TTC549 (cell line): ENCODE results near the gene SEMA7A.
A peak's percentile ranks its signal among the peaks of the same experiment; 100 is the strongest.

Experiments used
- FAIRE-seq: peaks from 2 replicates; lab custom pipeline; 2012; peaks lifted over from hg19 to GRCh38; lab: Jason Lieb, UNC

SEMA7A gene

DNA sequence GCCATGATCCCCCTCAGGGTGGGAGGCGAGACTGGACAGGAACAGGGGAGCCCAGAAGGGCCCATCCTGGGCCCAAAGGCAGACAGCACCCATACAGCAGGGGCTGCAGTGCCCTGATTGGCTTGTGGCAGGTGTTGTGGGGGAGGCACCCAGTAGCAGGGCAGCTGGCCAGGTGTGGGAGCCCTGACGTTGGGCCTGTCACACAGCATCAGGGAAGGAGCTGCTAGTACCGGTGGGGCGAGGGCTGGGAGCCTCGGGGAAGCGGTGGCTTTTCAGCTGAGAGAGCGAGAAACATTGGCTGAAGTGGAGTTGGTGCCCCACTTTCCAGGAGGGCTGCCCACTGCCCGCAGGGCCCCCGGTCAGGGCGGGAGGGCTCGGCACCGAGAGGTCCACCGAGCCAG lies 46.6 kb downstream of the SEMA7A start:
- no peak for FAIRE-seq

DNA sequence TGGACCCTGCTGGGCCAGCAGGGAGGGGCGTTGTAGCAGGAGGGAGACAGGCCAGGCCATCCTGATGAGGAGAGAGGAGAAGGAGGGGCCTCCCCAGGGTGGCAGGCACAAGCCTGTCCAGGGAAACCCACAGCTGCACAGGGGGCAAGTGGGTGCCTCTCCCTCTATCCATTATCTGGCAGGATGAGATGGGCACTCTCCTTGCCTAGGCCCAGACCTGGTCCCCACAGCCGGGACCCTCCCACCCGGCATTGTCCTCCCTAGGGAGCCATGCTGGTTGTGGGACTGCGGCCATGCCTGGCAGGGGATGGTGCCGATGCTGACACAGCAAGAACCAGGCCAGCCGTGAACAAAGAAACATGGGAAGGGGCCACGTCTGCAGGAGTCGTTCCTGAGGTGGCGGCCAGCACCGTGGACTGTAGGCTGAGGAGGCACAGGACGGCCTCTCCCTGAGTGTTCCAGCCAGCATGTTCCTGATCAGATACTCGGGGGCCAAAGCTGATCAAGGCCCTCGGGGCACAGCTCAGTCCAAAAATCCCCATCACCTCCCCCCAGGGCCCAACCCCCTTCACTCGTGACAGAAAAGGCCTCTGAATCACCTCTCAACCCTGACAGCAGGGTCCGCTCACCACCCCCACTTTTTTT lies 47.1 kb downstream of the SEMA7A start:
- FAIRE-seq: no peak

DNA sequence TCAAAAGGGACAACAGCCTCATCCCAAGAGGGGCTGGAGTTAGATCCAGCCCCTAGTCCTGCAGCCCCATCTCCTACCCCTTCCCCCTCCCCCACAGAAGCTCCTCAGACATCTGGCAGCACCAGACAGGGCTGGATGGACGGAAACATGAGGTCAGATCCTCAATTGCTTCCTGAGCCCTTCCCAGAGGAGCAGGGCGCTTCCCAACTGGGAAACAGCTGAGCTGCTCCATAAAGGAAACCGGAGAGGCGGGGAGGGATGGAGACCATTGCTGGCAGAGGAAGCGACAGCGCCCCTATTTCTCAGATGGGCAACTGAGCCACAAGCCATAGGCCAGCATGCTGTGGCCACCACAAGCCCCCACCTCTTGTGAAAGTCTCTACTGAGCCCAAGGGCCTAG lies 48.0 kb downstream of the SEMA7A start:
- FAIRE-seq: no peak

DNA sequence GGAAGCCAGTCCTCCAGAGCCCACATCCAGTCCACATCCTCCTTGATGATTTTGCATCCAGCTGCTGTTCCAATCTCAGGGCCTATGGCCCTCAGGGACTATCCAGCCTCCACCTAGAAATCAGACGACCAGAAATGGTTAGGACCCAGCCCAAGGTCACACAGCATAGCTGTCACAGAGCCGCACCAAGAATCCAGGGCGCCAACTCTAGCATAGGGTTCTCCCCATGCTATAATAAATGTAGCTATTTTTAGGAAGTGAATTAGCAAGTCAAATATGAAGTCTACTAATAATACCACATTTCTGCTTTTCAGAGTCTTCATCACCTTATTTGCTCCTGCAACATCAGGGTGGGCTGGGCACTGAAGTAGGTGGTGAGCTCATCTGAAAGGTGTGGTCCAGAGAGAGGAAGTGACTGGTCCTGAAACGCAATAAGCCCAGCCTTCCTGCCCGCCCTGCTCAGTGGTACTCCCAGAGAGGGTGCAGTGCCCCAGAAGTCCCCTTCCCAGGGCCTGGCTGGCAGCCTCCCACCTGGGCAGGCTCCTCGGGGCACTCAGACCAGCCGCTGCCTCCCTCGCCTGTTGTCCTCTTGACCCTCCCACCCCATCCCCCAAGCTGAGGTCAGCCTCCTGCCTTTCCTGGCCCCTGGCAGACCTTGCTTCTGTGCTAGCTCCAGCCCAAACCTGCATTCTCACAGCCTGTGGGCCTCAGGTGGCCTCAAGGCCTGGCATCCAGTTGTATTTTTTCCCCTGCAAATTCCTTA lies 48.7 kb downstream of the SEMA7A start:
- FAIRE-seq: no peak

DNA sequence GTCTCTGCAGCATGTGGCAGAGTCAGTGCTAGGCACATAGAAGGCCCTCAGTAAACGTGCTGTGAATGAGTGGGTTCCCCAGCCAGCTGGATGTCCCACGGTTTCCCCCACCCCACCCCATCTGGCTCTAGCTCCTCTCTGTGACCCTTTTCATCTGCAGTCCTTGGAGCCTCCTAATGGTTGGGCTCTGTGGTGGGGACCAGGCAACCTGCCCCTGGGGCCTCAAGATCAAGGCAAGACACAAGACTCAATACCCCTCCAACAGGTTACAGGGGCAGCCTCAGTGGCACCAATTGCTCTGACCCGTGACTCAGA lies 49.2 kb downstream of the SEMA7A start:
- no peak for FAIRE-seq

DNA sequence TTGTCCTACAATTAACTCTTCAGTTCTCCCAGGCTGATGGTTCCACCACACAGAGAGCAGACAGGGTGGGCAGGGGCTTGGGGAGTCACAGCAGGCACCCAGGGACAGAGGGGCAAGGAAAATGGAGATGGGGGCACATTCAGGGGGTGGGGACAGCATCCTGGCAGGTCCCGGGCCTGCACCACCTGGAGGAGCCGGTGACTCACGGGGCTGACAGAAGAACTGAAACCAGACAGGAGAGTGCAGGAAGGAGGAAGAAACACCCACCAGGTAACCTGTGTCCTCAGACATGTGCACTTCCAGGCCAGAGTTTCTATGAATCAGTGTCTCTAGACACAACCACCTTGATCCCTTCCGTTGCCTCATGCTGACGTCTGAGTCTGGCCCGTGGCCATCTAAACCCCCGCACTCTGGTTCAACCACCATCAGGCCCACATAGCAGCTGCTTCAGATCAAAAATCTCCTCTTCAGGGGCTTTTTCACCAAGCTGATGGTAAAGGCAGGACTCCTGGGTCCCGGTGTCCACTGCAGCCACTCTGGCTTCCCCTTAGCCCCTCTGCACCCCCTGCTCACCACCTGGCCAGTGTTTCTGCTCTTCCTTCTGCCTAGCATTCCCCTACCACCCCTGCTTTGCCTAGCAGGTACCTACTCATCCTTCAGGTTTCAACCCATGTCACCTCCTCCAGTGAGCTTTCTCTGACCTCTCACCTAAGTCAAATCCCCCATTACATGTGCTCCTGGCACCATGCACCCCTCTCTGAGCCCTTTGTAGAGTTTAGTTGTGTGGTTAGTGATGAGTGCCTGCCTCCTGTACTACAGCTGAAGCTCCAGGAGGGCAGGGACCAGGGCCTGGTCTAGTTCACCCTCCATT lies 49.8 kb downstream of the SEMA7A start:
- no peak for FAIRE-seq

DNA sequence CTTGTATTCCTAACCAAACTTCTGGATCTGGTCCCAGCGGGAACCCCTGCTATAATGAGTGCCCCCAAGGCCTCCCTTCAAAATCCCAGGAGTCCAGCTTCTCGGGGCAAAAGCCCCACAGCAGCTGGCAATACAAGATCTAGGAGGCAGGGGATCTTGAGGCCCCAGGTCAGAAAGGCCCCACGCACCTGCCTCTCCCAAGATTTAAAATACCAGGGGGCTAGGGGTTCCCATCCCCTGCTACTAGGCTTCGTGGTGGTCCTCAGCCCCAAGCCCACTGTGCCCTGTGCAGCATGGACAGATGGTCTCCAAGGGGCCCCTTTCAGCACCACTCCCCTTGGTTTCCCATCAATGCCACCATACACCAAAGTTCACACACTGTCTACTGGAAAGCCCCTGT lies 50.5 kb downstream of the SEMA7A start:
- FAIRE-seq: no peak

DNA sequence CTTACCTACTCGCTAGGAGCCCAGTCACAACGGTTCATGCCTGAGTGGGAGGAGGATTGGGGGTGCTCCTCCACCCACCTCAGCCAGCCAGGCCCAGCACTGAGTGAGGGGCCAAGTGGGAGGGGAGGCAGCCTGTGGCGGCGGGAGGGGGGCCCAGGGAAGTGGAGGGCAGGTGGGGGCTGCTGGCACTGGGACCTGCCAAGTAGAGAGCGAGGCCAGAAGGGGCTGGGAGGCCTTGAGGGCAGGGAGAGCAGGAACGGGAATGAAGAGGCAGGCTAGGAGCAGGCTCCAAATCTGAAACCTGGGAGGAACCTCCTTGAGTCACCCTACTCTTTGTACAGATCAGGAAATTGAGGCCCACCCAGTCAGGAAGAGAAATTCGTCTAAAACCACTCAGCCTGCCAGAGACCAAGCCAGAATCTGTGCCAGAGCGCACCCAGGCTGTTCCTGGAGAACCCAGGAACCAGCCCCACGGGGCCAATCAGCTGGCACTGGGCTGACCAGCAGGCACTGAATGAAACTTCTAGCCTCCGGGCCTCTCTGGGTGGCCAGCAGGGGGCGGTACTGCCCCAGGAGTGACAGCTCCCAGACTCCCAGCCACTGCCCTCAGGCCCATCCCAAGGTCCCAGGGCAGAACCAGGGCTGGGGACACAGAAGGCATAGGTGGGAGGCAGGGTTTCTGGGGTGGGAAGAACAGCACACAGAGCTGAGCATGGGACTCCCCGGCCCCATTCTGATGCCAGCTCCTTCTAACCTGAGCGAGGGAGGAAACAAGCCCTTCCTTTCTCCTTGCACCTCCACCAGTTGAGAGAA lies 51.5 kb downstream of the SEMA7A start:
- no peak for FAIRE-seq

DNA sequence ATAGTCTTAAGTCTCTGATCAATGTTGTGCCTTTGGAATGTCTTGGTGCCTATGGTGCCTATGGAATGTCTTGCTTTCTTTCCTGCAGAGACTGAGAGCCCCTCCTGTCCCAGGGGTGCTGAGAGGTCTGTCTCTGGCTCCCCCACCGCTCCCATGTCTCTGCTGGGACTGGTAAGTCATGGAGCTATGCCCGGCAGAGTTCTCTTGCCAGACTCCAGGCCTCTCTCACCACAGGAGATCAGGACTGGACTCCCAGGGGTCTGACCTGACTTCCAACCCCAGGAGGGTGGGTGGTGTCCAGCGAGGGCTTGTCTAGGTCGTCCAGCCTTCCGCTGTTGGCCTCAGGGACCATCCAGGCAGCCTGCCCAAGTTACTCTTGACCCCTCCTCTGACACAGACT lies 52.3 kb downstream of the SEMA7A start:
- no peak for FAIRE-seq

DNA sequence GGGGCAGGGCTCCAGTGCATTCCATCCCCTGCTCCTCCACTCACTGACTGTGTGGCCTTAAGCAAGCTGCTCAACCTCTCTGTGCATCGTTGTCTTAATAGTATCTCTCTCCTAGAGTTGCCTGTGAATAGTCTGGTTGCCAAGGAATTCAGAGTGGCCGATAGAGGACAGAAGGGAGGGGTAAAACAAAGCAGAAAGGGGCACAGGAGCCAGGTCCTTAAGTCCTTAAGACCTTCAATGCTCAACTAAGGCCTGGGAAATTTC lies 52.6 kb downstream of the SEMA7A start:
- no peak for FAIRE-seq

DNA sequence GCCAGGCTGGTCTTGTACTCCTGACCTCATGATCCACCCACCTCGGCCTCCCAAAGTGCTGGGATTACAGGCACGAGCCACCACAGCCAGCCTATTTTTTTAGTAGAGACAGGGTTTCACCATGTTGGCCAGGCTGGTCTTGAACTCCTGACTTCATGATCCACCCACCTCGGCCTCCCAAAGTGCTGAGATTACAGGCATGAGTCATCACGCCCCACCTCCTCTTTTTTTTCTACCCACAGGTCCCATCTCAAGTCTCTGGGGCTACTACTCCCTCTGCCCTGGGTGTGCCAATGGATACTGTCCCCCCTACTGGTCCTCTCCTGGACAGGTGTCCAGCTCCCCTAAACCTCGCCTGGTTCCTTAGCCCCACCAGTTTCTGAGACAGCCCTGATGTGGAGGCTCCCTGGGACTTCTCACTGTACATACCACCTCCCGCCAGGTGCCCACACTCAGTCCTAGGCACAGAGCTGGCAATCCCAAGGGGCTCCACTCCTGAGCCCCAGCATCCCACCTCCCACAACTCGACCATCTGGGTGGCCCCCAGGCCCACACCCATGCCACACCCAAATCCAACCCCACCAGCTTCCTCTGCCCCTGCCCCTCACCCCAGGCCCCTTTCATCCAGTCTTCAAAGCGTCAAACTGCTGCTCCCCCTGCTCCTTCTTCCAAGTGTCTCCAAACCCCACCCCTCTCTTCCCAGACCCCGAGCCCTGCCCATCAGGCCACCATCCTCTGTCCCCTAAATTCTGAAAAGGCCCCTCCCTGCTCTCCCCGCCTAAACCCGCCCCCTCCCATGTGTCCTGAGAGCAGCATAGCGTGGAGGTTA lies 53.2 kb downstream of the SEMA7A start:
- no peak for FAIRE-seq

DNA sequence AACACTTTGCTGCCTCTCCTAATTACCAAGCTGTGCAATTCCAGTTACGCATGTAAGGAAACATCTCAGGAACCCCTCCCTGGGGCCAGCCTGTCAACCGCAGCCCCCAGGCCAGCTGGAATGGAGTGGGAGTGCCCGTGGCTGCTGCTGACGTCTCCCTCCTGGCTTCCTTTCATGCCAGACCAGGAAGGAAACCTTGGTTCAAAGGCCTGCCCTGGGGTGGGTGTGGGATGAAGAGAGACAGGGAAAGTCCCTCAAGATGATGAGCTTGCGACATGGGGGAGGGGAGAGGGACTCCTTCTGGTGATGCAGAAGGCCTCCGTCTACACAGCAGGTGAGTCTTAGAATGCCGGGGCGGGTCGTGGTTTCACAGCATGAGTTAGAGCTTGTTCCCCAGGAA lies 54.9 kb downstream of the SEMA7A start:
- no peak for FAIRE-seq

DNA sequence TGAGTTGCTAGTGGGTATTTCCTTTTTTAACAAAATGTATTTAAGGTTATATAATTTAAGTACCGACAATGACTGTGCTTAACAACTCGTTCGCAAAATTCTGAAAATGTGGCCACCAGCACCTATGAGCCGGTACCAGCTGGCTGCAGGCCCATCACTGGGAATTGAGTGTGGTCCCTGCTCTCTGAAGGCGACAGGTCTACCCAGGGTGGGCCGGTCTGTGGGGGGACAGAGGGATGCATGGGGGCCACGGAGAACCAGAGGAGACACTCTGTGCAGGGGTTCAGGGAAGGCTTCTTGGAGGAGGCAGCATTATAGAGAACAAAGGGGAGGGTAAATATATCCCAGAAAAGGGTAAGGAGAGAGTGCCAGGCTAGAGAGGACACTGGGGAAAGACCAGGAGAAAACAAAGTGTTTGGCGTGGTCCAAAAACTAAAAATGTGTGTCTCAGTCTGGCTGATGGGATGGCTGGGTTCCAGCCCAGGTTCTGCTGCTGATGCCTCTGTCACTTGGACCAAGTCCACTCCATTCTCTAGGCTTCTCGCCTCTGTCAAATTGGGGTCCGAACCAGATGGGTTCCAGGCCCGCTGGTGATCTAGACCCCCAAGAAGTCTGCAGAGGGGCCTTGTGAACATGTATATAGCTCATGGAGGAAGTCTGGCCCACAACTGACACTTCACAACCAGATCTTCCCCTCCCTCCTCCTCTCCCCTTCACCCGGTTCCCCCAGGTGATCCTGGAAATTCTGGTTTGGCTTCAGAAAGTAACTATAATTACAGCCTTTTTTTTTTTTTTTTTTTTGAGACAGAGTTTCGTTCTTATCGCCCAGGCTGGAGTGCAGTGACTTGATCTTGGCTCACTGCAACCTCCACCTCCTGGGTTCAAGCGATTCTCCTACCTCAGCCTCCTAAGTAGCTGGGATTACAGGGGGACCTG lies 55.7 kb downstream of the SEMA7A start:
- no peak for FAIRE-seq

DNA sequence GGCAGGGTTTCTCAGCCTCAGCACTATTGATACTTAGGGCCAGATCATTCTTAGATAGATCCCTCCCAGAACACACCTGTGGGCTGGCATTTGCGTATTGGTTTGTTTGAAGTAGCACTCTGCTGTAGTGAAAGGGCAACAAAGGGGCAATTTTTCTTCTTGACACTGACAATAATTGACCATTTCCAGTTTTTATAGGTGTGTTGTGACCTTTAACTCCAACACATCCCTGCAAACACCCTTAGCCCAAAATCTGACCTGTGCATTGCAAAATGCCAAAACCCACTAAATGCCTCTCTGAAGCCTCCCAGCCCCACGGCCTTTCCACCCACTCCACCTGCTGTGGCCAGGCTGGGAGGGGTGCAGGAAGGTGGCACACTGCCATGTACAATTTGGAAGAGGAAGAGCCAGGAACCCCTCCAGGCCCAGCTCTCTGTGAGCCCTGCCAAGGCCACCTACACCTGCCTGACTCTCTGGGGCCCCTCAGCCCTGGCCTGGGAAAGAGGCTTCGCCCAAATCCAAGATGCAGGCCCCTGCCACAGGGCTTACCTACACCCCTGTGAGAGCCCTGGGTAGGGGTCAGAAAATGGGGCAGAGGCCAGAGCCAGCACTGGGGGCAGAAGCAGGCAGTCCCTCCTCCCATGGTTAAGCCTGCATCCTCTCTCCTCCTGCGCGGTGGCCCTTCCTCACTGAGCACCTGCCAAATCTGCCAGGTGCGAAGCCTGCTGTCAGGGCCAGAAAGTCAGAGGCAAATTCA lies 56.8 kb downstream of the SEMA7A start:
- no peak for FAIRE-seq

DNA sequence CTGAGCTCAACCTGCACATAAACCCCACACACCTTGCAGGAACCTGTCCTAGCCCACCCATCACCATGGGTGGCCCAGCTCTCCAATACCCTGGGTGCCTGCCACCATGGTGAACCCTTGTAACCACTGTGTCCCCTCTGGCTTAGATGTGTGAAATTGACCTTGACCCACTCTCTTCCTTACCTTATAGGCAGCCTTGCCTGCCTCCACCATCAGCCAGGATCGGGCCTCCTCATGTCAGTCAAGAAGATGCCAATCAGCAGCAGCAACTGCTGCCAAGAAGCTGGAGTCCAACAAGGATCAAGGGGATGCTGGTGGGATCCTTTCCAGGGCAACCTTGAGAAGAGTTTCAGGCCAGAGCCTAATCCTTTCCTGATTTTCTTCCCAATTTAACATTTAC lies 57.5 kb downstream of the SEMA7A start:
- no peak for FAIRE-seq

DNA sequence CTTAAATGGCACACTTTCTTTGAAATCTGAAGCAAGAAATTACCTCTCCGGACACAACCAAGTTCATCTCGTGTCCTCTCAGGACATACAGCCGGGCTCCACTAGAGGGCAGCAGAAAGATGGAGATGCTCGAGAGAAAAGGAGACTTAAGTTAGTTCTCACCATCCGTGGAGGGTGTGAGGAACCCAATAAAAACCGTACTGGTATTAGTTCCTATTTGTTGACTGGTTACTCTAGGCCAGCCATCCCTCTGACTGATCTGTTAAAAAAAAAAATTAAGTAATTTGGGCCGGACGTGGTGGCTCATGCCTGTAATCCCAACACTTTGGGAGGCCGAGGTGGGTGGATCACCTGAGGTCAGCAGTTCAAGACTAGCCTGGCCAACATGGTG lies 58.5 kb downstream of the SEMA7A start:
- FAIRE-seq: peak; percentile 56

DNA sequence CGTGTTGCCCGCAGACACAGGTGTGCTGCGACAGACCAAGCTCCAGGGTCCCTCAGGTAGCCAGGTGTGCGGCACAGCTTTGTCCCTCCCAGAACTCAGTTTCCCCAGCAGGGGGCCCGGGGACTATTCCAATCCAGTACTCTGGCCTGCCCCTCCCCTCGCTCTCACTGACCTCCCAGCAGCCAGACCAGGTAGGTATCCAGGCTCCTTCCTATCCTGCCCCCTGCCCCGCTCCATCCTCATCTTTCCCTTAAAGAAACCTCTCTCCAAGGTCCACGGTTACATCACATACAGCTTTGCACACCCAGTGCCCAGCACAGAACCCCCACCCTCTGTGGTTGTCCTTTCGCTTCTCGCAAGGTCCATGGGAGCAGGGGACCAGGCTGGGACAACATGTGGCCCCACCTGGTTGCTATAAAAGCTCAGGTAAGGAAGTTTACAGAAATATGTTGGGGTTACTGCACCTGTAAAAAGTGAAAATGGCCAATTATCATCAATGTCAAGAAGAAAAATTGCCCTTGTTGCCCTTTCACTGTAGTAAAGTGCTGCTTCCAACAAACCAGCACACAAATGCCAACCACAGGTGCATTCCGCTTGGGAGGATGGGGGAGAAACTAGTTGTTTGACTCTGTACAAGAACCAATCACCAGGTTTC lies 59.0 kb downstream of the SEMA7A start:
- no peak for FAIRE-seq

DNA sequence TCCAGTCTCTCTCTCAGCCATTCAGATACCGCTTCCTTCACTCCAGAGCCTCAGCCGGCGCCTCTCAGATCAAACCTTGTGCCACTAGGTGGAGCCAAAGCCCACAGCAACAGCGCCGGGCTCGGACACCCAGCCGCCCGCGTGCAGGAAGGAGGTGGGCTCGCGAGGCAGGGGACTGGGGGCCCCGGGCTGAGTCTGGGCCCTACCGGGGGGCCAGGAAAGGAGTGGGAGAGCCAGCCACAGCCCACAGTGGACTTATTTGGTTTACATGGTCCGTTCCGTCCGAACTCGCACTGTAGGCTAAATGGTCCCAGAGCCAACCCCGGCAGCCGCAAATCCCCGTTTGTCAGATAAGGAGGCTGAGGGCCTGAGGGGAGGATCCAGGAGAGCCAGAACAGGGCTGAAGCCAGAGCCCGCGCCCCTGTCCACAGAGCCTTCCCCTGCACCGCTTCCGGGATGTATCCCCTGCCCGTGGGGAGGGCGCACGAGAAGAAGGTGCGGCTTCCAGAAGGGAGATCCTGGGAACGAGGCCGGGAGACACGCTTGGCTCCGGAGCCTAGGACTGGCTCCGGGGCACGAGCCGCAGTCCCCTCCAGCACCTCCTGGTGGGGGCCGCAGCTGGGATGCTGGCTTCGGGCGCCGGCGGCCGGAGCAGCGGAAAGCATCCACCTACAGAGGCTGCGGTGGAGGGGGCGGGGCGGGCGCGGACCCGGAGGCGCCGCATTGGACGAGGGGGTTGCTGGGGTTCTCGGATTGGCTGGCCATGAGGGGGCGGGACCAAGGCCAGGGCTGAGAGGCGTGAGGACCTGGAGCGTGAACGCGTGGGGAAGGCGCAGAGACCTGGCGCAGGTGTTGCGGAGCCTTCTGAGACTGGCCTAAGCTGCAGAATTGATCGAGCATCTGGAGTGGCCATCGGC lies 59.8 kb downstream of the SEMA7A start:
- FAIRE-seq: no peak
